ENCODE measurements around the gene SRGAP2C.
"Not testable (repeated sequence)": the region's sequence is repeated elsewhere in the genome, so short reads cannot be mapped to it uniquely, and the experiment has no call there.

Gene SRGAP2C

GRCh38 chr1:121392130-121392529, 207.4 kb downstream of the SRGAP2C start:
- DNase-seq; H3K27ac ChIP-seq; H3K36me3 ChIP-seq (replicated peaks); H3K4me3 ChIP-seq (ENCODE audit: low read depth, low read length); H3K27me3 ChIP-seq (replicated peaks); in situ Hi-C loops (cut with HindIII; ENCODE audit: low pct_ligation_motif_present, low sequenced_read_pairs): not testable (repeated sequence)

DNA sequence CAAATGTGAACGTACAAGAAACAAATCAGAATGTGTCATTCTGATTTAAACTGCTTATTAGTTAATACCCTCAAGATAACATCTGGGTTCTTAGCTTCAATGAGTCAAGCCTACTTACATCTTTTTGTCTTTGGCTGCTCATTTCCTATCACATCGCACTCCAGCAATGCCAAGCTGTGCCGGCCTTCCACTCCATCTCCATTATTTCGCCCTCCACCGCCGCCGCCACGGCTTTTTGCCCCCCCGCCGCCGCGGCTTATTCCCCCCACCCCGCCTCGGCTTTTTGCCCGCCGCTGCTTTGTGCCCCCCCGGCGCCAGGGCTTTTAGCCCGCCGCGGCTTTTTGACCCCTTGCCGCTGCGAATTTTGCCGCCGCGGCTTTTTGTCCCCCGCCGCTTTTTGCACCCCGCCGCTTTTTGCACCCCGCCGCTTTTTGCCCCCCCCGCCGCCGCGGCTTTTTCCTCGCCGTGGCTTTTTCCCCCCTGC, 211.0 kb downstream of the SRGAP2C start:
- peak overlapping the region; percentile 27 for H3K4me3 ChIP-seq (ENCODE audit: low read depth, low read length)
- H3K27me3 ChIP-seq (replicated peaks); H3K27ac ChIP-seq; H3K36me3 ChIP-seq (replicated peaks); DNase-seq; in situ Hi-C loops (cut with HindIII; ENCODE audit: low pct_ligation_motif_present, low sequenced_read_pairs): not testable (repeated sequence)

GRCh38 chr1:121396335-121397081, 211.7 kb downstream of the SRGAP2C start:
- DNase-seq; H3K27ac ChIP-seq; H3K27me3 ChIP-seq (replicated peaks); in situ Hi-C loops (cut with HindIII; ENCODE audit: low pct_ligation_motif_present, low sequenced_read_pairs); H3K36me3 ChIP-seq (replicated peaks): not testable (repeated sequence)
- peak overlapping the region; percentile 52 for H3K4me3 ChIP-seq (ENCODE audit: low read depth, low read length)

GRCh38 chr1:121397101-121397500, 212.3 kb downstream of the SRGAP2C start:
- H3K27ac ChIP-seq; H3K27me3 ChIP-seq (replicated peaks); in situ Hi-C loops (cut with HindIII; ENCODE audit: low pct_ligation_motif_present, low sequenced_read_pairs); H3K36me3 ChIP-seq (replicated peaks); DNase-seq: not testable (repeated sequence)
- H3K4me3 ChIP-seq (ENCODE audit: low read depth, low read length) = peak overlapping the region; percentile 52

- in situ Hi-C loops (cut with HindIII; ENCODE audit: low pct_ligation_motif_present, low sequenced_read_pairs); H3K36me3 ChIP-seq (replicated peaks); DNase-seq; H3K27me3 ChIP-seq (replicated peaks); H3K27ac ChIP-seq; H3K4me3 ChIP-seq (ENCODE audit: low read depth, low read length): not testable (repeated sequence)
These were observed 214.4 kb downstream of the SRGAP2C start for GRCh38 chr1:121399193-121399592.

DNA sequence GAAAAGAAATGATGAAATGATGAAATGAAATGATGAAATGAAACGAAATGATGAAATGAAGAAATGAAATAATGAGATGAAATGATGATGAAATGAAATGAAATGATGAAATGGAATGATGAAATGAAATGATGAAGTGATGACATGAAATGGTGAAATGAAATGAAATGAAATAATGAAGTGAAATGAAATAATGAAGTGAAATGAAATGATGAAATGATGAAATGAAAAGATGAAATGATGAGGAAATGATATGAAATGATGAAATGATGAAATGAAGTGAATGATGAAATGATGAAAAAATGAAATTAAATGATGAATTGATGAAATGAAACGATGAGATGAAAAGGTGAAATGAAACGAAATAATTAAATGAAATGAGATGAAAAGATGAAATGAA, 215.3 kb downstream of the SRGAP2C start:
- DNase-seq; H3K36me3 ChIP-seq (replicated peaks); H3K27me3 ChIP-seq (replicated peaks); H3K4me3 ChIP-seq (ENCODE audit: low read depth, low read length); in situ Hi-C loops (cut with HindIII; ENCODE audit: low pct_ligation_motif_present, low sequenced_read_pairs); H3K27ac ChIP-seq: not testable (repeated sequence)

GRCh38 chr1:121400541-121401310, 216.0 kb downstream of the SRGAP2C start:
- DNase-seq; H3K27ac ChIP-seq; H3K36me3 ChIP-seq (replicated peaks); H3K27me3 ChIP-seq (replicated peaks); H3K4me3 ChIP-seq (ENCODE audit: low read depth, low read length); in situ Hi-C loops (cut with HindIII; ENCODE audit: low pct_ligation_motif_present, low sequenced_read_pairs): not testable (repeated sequence)

DNA sequence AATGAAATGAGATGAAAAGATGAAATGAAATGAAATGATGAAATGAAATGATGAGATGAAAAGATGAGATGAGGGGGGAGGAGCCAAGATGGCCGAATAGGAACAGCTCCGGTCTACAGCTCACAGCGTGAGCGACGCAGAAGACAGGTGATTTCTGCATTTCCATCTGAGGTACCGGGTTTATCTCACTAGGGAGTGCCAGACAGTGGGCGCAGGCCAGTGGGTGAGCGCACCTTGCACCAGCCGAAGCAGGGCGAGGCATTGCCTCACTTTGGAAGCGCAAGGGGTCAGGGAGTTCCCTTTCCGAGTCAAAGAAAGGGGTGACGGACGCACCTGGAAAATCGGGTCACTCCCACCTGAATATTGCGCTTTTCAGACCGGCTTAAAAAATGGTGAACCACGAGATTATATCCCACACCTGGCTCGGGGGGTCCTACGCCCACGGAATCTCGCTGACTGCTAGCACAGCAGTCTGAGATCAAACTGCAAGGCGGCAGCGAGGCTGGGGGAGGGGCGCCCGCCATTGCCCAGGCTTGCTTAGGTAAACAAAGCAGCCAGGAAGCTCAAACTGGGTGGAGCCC, 216.7 kb downstream of the SRGAP2C start:
- H3K36me3 ChIP-seq (replicated peaks); in situ Hi-C loops (cut with HindIII; ENCODE audit: low pct_ligation_motif_present, low sequenced_read_pairs); DNase-seq; H3K27me3 ChIP-seq (replicated peaks); H3K4me3 ChIP-seq (ENCODE audit: low read depth, low read length); H3K27ac ChIP-seq: not testable (repeated sequence)

DNA sequence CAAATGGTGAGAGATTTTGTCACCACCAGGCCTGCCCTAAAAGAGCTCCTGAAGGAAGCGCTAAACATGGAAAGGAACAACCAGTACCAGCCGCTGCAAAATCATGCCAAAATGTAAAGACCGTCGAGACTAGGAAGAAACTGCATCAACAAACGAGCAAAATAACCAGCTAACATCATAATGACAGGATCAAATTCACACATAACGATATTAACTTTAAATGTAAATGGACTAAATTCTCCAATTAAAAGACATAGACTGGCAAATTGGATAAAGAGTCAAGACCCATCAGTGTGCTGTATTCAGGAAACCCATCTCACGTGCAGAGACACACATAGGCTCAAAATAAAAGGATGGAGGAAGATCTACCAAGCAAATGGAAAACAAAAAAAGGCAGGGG, 218.5 kb downstream of the SRGAP2C start:
- H3K4me3 ChIP-seq (ENCODE audit: low read depth, low read length); H3K27ac ChIP-seq; in situ Hi-C loops (cut with HindIII; ENCODE audit: low pct_ligation_motif_present, low sequenced_read_pairs); H3K27me3 ChIP-seq (replicated peaks); H3K36me3 ChIP-seq (replicated peaks); DNase-seq: not testable (repeated sequence)

- no peak overlapping the region for H3K4me3 ChIP-seq (ENCODE audit: low read depth, low read length)
- H3K27me3 ChIP-seq (replicated peaks) = no peaks in the 10 kb centered on the region
- H3K27ac ChIP-seq = no peak overlapping the region
- H3K36me3 ChIP-seq (replicated peaks) = no peaks in the 10 kb centered on the region
- in situ Hi-C loops (cut with HindIII; ENCODE audit: low pct_ligation_motif_present, low sequenced_read_pairs) = no loop called here
- no peak for DNase-seq
- TF ChIP-seq, protein P1, sequence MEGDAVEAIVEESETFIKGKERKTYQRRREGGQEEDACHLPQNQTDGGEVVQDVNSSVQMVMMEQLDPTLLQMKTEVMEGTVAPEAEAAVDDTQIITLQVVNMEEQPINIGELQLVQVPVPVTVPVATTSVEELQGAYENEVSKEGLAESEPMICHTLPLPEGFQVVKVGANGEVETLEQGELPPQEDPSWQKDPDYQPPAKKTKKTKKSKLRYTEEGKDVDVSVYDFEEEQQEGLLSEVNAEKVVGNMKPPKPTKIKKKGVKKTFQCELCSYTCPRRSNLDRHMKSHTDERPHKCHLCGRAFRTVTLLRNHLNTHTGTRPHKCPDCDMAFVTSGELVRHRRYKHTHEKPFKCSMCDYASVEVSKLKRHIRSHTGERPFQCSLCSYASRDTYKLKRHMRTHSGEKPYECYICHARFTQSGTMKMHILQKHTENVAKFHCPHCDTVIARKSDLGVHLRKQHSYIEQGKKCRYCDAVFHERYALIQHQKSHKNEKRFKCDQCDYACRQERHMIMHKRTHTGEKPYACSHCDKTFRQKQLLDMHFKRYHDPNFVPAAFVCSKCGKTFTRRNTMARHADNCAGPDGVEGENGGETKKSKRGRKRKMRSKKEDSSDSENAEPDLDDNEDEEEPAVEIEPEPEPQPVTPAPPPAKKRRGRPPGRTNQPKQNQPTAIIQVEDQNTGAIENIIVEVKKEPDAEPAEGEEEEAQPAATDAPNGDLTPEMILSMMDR (IDR thresholded peaks at IDR 0.05; ENCODE audit: low read depth, low read length, missing control alignments) = no peak
These were observed 223.6 kb downstream of the SRGAP2C start for GRCh38 chr1:121408354-121408753.
